Natural killer cell (primary cell): ENCODE measurements around the gene SMARCA2. TPM values are rescaled to one million over a fixed set of nuclear protein-coding genes. Genes with fewer than 3 reads are reported as not detected.

Experiments
- ATAC-seq, 3 donors: fragments of 150-1000 bp in 2 of 3; fragments of 200-7000 bp in 1 of 3; cut with Tn5 transposase; 1 replicate in 1 of 3; 2 replicates in 2 of 3; pipeline ENCODE4 v1.10.0; 2021; ENCODE audit warnings: mild to moderate bottlenecking in 2 of 3, moderate library complexity in 2 of 3
- DNase-seq, 2 donors: peaks; one replicate each; pipeline versions ENCODE4 v3.0.0 to v3.0.0-alpha.2; 2013 to 2021; ENCODE audit warnings: mixed read lengths in 1 of 2
- H3K27ac ChIP-seq: one replicate; pipeline ENCODE4 v1.5.1; 2013; ENCODE audit warnings: mild to moderate bottlenecking, low read length
- H3K27me3 ChIP-seq: one replicate; pipeline ENCODE4 v1.6.1; 2013; ENCODE audit warnings: low read length; ENCODE audit not compliant: control insufficient read depth, insufficient read depth
- H3K36me3 ChIP-seq: one replicate; pipeline ENCODE4 v1.6.1; 2013; ENCODE audit warnings: low read length; ENCODE audit not compliant: control insufficient read depth, insufficient read depth
- H3K4me1 ChIP-seq: one replicate; pipeline ENCODE4 v1.6.1; 2013; ENCODE audit warnings: low read length; ENCODE audit not compliant: control insufficient read depth, insufficient read depth
- H3K4me3 ChIP-seq: one replicate; pipeline ENCODE4 v1.5.1; 2013; ENCODE audit warnings: low read length
- H3K9me3 ChIP-seq: one replicate; pipeline ENCODE4 v1.6.1; 2013; ENCODE audit warnings: low read length; ENCODE audit not compliant: control insufficient read depth, insufficient read depth
- H3K27ac Mint-ChIP-seq, 2 donors: one replicate each; pipeline ENCODE4 v1.8.0; 2022; ENCODE audit warnings: mild to moderate bottlenecking in 2 of 2, mixed read lengths in 2 of 2, moderate library complexity in 1 of 2
- H3K27me3 Mint-ChIP-seq, 2 donors: one replicate each; pipeline ENCODE4 v1.8.0; 2022; ENCODE audit warnings: low read depth in 2 of 2, mixed read lengths in 2 of 2
- H3K36me3 Mint-ChIP-seq: one replicate; pipeline ENCODE4 v1.8.0; 2022; ENCODE audit warnings: mixed read lengths
- H3K4me1 Mint-ChIP-seq, 2 donors: one replicate each; pipeline ENCODE4 v1.8.0; 2022; ENCODE audit warnings: mixed read lengths in 2 of 2
- H3K4me3 Mint-ChIP-seq: one replicate; pipeline ENCODE4 v1.8.0; 2022; ENCODE audit warnings: mild to moderate bottlenecking, moderate library complexity, mixed read lengths
- H3K9me3 Mint-ChIP-seq, 2 donors: one replicate each; pipeline ENCODE4 v1.8.0; 2022; ENCODE audit warnings: mixed read lengths in 2 of 2
- WGBS: methylation state at CpG from one replicate; pipeline ENCODE4 v1.1.7; 2013; ENCODE audit warnings: missing lambda C conversion rate; ENCODE audit not compliant: insufficient coverage; 5-methylcytosine and 5-hydroxymethylcytosine counted together
- intact Hi-C: fragments of 100-400 bp; cut with micrococcal nuclease; formaldehyde crosslinking; loops from one replicate; pipeline ENCODE4 v1.14.2; 2022
- total RNA-seq, 4 donors: library from RNA; stranded (reverse); fragments of 120-200 nt in 1 of 4; gene quantifications; one replicate each; pipeline versions ENCODE4 v1.2.3 to v1.2.4, GENCODE V29; 2013 to 2022
- TF ChIP-seq, protein P1 (sequence below): fragments of 200-600 bp; IDR thresholded peaks from one replicate; pipeline ENCODE4 v1.8.0; 2022; ENCODE audit warnings: antibody characterized with exemption

SMARCA2 gene
- total RNA-seq, 3 donors from 2014 or later (not counting 1 experiment from before 2014, with no cell fraction given), result 303 to 324 (median 308) TPM

DNA sequence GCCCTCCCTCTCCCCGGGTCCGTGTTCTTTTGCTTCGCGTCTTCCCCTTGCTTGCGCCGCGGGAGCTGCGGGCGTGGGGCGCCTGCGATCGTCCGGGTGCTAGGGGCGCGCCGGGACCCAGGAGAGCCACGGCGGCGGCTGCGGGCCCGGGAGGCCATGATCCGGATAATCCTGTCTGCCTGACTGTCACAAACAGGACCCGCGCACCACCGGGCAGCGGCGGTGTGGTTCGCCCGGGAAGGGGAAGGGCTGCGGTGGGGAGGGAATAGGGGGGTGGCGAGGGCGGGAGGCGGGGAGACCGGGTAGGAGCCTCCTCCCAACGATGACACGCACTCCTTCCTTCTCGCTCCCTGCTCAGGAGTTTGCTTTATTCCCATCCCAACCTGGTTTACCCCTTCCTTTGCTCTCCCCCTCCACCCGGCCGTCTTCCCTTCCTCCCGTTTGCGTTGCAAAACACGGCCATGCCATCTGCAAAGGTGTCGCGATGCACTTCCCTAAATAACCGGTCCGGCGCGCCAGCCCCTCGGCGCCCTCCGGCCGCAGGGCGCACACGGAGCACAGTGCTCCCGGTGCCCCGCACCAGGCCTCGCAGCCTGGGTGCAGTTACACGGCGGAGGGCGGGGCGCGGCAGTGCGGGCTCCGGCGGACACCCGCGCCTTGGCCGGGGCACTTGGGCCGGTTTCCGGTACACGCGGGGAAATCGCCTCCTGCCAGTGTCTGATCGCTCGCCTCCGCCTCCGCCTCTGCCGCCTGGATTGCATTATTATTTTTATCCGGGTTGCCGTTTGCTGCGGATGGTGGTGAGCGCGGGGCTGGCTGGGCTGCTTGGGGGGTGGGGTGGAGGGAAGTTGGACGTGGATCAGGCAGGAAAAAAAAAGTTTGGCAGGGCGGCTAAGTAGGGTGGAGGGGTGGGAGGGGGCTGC lies 1.5 kb downstream of the SMARCA2 start:
- no peaks in the 10 kb centered on the region for H3K27me3 ChIP-seq
- Mint-ChIP-seq H3K27me3 (peaks cover 4 to 6% of the 10 kb centered on the region in 2 donors), H3K36me3 (no peaks in the 10 kb centered on the region), H3K9me3 (no peaks in the 10 kb centered on the region), H3K4me3 (peak overlapping the region; percentile 99), H3K27ac (peak overlapping the region; percentile 97 to 99), H3K4me1 (peaks cover 40 to 51% of the 10 kb centered on the region in 2 donors)
- H3K4me3 ChIP-seq, result peak overlapping the region; percentile 97
- TF ChIP-seq, protein P1, sequence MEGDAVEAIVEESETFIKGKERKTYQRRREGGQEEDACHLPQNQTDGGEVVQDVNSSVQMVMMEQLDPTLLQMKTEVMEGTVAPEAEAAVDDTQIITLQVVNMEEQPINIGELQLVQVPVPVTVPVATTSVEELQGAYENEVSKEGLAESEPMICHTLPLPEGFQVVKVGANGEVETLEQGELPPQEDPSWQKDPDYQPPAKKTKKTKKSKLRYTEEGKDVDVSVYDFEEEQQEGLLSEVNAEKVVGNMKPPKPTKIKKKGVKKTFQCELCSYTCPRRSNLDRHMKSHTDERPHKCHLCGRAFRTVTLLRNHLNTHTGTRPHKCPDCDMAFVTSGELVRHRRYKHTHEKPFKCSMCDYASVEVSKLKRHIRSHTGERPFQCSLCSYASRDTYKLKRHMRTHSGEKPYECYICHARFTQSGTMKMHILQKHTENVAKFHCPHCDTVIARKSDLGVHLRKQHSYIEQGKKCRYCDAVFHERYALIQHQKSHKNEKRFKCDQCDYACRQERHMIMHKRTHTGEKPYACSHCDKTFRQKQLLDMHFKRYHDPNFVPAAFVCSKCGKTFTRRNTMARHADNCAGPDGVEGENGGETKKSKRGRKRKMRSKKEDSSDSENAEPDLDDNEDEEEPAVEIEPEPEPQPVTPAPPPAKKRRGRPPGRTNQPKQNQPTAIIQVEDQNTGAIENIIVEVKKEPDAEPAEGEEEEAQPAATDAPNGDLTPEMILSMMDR, result no peak
- peak overlapping the region; percentile 89 for H3K27ac ChIP-seq
- H3K9me3 ChIP-seq, result no peaks in the 10 kb centered on the region
- ATAC-seq (peak; percentile 2 to 9 (median 2)), DNase-seq (peak; percentile 55 to 79)
- no peaks in the 10 kb centered on the region for H3K36me3 ChIP-seq
- intact Hi-C loops, result loop anchor here (5.0 to 10.0 kb wide), 3 partner anchors 138 to 1742 kb away; partner anchors contain the start of gene RFX3
- under 1% methylated on average over 82 of the region's 85 CpGs for WGBS
- peaks cover 16% of the 10 kb centered on the region for H3K4me1 ChIP-seq

DNA sequence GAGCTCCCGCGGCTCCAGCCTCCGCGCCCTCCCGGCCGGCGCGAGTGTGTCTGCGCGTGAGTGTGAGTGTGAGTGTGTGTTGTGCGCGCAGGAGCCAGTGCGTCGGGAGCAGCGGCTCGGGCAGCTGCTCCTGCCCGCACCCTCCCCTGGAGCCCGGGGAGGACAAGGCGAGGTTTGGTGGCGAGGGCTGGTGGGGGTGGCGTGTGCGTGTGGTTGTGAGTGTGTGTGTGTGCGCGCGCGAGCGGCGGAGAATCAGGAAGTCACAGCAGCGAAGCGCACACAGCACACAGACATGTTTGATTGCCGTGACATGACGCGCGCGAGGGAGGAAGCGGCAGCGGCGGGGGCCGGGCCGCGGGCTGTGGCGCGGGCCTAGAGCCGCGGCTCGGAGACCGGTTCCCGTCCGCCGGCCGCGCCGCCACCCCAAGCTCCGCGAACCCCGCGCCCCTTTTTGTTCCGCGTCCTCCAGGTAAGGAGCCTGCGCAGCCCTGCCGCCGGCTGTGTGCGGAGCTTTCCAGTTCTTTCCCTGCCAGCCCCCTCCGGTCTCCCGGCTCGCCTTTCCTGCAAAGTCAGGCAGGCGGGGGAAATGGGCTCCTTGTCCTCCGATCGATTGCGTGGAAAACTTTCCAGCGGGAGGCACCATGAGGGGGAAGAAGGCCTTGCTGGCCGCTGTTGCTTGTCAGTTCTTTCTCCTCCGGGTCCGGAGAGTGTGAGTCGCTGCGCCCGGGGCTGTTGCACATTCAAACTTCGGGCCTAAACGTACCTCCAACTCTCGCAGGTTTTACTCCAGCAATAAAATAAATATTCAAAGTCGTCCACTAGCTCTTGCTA lies 2.4 kb downstream of the SMARCA2 start:
- intact Hi-C loops, result loop anchor here (5.0 to 10.0 kb wide), 3 partner anchors 137 to 1743 kb away; partner anchors contain the start of gene RFX3
- TF ChIP-seq, protein P1, result no peak
- H3K4me3 Mint-ChIP-seq, result peak overlapping the region; percentile 99
- peaks cover 49 to 59% of the 10 kb centered on the region in 2 donors for H3K4me1 Mint-ChIP-seq
- Histone ChIP-seq H3K27me3 (no peaks in the 10 kb centered on the region), H3K9me3 (no peaks in the 10 kb centered on the region), H3K36me3 (no peaks in the 10 kb centered on the region), H3K4me3 (peak overlapping the region; percentile 97), H3K4me1 (peaks cover 19% of the 10 kb centered on the region), H3K27ac (peak overlapping the region; percentile 89)
- peaks cover 0 to 3% of the 10 kb centered on the region in 2 donors for H3K27me3 Mint-ChIP-seq
- H3K27ac Mint-ChIP-seq, result peak overlapping the region; percentile 97 to 99
- ATAC-seq, result peak; percentile 50 to 74 (median 62)
- no peaks in the 10 kb centered on the region for H3K36me3 Mint-ChIP-seq
- H3K9me3 Mint-ChIP-seq, result no peaks in the 10 kb centered on the region
- under 1% methylated on average over 80 of the region's 81 CpGs for WGBS
- DNase-seq, result peak; percentile 80 to 95

DNA sequence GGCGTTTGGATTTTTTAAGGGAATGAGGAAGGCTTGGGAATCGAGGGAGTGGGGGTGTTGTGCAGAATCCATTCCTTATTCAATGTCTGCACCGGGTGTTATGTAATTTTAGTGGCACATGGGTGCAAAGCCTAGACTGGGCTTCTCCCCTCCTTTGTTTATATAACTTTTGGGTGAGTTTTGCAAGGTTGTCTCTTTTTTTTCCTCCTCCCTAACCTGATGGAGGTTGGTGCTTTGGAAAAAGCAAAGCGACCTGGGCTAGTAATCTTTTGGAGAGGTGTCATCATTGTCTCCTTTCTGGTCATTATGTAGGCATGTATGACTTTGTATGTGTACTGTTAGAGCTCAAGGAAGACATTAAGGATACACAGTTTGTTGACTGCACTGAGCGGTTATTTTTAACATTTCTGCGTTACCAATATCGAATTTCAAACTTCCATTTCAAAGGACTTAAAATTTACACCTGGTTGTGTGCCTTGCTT lies 3.1 kb downstream of the SMARCA2 start:
- WGBS, result 12% methylated on average over 3 of the region's 7 CpGs
- no peaks in the 10 kb centered on the region for H3K36me3 Mint-ChIP-seq
- no peak for ATAC-seq

More for the DNA sequence above, 3.1 kb downstream of the SMARCA2 start:
- peak overlapping the region; percentile 89 for H3K27ac ChIP-seq
- H3K4me3 ChIP-seq, result peak overlapping the region; percentile 97
- peak in 1 of 2 donors; percentile 46 for DNase-seq
- H3K9me3 ChIP-seq, result no peaks in the 10 kb centered on the region
- Mint-ChIP-seq H3K27ac (peak overlapping the region; percentile 97 to 99), H3K4me3 (peak overlapping the region; percentile 99), H3K9me3 (no peaks in the 10 kb centered on the region), H3K4me1 (peaks cover 55 to 66% of the 10 kb centered on the region in 2 donors), H3K27me3 (no peaks in the 10 kb centered on the region)
- TF ChIP-seq, protein P1, result no peak
- H3K36me3 ChIP-seq, result no peaks in the 10 kb centered on the region
- H3K4me1 ChIP-seq, result peaks cover 24% of the 10 kb centered on the region
- no peaks in the 10 kb centered on the region for H3K27me3 ChIP-seq
- intact Hi-C loops, result loop anchor here (5.0 to 10.0 kb wide), 3 partner anchors 137 to 1743 kb away; partner anchors contain the start of gene RFX3
